GM12875 (cell line): ENCODE measurements around the gene IDE.
A peak's percentile ranks its signal among the peaks of the same experiment; 100 is the strongest.
"Not testable (repeated sequence)": the region's sequence is repeated elsewhere in the genome, so short reads cannot be mapped to it uniquely, and the experiment has no call there.

ENCODE experiments used
- H3K4me3 ChIP-seq: one replicate; pipeline ENCODE4 v1.5.1; 2011; ENCODE audit warnings: low read depth, low read length, control low read depth
- TF ChIP-seq, protein P1 (sequence below): IDR thresholded peaks from 2 replicates; pipeline ENCODE4 v1.5.1; 2011; ENCODE audit warnings: low read depth, mild to moderate bottlenecking, control low read depth, inconsistent platforms, low read length, moderate library complexity, borderline replicate concordance; ENCODE audit not compliant: insufficient read depth

The IDE gene

DNA sequence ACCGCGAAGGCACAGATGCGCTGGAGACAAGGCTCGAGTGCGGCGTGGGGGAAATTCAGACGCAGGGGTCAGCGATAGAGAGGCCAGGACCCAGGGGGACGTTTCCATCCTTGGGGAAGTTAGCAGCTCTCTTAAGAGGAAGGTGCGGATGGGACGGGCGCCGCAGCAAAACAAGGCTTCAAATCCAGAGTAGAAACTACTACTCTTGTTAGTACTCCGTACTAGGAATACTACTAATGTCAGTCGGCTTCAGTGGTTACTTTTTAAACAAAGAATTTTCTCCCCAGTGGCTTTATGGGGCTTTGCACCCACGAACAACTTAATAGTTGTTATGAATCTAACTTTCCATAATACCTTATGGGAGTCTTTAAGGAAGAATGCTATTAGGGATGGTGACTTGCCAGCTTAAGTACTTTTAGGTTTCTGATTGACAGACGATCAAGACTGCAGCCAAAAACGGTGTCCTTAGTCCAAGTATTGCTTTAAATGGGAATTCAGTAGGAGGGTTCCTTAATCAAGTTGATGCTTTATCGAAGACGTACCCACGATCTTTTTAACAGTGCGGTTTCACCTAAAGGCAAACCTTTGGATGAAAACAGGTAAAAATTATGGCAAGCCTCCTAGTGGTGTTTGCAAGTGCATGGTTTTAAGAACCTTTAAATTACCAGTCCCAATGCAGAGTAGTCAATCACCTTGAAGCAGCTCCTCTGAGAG, 812 bp upstream of the IDE start:
- H3K4me3 ChIP-seq, result peak overlapping the region; percentile 74
- TF ChIP-seq, protein P1, sequence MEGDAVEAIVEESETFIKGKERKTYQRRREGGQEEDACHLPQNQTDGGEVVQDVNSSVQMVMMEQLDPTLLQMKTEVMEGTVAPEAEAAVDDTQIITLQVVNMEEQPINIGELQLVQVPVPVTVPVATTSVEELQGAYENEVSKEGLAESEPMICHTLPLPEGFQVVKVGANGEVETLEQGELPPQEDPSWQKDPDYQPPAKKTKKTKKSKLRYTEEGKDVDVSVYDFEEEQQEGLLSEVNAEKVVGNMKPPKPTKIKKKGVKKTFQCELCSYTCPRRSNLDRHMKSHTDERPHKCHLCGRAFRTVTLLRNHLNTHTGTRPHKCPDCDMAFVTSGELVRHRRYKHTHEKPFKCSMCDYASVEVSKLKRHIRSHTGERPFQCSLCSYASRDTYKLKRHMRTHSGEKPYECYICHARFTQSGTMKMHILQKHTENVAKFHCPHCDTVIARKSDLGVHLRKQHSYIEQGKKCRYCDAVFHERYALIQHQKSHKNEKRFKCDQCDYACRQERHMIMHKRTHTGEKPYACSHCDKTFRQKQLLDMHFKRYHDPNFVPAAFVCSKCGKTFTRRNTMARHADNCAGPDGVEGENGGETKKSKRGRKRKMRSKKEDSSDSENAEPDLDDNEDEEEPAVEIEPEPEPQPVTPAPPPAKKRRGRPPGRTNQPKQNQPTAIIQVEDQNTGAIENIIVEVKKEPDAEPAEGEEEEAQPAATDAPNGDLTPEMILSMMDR, result peak; percentile 35

DNA sequence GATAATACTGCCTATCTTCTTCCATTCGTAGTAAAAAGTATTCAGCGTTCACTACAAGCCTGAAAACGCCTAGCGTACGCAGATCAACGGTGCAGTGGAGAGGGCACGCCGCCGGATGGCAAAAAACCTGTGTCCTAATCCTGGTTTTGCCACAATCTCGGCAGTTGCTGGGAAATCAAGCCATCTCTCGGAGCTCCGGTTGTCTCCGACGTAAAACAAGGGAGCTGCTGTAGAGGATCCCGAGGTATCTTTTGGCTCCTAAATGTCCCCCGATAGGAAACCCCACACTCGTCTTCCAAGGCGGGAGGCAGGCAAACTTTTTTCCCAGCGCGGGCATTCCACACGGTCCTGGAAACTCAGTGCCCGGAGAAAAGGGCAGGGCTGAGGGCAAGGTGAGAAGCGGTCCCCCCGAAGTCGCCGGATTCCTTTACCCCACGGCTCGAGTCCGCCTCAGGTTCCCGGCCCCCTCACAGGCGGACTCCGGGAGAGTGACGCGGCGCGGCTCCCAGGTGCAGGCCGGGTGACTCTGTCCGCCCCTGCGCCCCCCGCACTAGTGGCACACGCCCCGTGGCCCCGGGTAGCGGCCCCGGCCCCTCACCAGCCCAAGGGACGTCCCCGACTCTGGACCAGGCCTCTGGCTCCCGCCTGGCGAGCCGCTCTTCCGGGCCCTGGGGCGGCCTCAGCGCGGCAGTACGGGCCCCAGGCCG, 649 bp downstream of the IDE start:
- TF ChIP-seq, protein P1, result no peak
- H3K4me3 ChIP-seq, result peak overlapping the region; percentile 74

DNA sequence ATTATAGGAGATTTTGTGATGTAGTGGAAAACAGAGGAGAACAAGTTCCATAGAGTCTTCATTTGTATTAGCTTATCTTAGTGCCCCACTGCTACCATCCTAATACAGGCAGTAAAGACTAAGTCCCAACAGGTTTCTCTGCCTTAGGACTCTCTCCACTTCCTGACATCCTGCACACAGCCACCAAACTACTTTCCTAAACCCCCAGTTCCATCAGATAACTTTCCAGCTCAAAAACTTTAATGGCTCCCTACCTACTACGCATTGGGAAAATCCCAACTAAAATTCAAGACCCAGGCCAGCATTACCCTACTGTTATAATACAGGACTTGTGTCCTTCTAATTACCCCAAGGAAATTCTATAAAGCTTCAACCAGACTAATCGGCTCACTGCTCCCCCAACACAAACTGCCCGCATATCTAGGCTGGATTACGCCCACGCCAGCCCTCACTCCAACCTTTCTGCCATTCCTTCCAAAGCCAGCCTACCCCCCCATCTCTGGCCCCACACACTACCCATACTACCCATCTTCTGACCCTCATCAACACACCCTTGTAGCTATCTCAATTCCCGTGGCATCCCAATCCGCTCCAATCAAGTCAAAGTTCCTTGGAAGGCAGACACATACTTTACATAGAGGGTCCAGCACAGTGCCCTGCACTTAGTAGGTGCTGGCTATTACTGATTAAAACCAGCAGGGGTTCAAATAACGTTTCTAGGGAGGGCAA, 1.4 kb downstream of the IDE start:
- TF ChIP-seq, protein P1, result no peak
- peak overlapping the region; percentile 74 for H3K4me3 ChIP-seq

DNA sequence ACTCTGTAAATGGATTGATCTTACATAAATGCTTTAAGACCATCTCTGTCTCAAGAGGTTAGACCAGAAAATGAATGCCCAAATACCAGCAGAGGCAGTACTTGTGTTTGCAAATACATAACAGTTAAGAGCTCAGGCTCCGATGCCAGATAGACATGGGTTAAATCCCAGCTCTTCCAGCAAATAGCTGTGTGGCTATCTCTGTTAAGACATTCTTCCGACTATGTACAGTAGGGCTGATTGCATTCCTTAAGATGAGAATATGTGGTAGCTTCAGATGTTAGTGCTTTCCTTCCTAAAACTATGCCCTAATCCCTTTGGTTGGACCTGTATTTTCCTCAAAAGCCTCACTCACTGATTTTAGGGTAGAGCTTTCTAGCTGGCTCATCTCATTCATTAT, 2.2 kb downstream of the IDE start:
- H3K4me3 ChIP-seq, result no peak overlapping the region
- TF ChIP-seq, protein P1, result no peak

DNA sequence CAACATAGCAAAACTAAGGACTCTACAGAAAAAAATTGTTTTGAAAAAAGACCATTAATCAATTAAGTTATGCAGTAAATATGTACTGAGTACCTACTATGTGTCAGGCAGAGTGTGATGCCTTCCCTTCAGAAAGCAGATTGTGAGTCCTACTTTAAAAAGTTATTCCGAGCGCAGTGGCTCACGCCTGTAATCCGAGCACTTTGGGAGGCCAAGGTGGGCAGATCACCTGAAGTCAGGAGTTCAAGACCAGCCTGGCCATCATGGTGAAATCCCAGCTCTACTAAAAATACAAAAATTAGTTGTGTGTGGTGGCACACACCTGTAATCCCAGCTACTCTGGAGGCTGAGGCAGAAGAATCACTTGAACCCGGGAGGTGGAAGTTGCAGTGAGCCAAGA, 4.2 kb downstream of the IDE start:
- not testable (repeated sequence) for H3K4me3 ChIP-seq

DNA sequence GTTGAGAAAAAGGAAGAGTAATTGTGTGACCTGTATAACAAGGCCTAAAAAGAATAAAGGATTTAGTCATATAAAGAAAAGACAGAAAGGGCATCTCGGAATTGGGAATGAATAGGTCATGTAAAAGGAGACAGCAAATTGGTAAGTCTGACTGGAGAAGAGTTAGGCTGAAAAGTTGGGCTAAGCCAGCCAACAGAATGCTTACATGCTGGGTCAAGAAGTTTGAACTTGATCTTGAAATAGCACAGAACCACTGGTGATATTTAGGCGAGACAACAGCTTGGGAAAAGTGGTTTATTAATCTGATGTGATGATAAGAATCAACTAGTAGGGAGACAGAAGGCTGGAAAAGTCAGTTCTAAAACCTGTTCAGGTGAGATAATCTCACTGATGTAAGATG, 4.8 kb downstream of the IDE start:
- H3K4me3 ChIP-seq, result no peak overlapping the region
- TF ChIP-seq, protein P1, result no peak

DNA sequence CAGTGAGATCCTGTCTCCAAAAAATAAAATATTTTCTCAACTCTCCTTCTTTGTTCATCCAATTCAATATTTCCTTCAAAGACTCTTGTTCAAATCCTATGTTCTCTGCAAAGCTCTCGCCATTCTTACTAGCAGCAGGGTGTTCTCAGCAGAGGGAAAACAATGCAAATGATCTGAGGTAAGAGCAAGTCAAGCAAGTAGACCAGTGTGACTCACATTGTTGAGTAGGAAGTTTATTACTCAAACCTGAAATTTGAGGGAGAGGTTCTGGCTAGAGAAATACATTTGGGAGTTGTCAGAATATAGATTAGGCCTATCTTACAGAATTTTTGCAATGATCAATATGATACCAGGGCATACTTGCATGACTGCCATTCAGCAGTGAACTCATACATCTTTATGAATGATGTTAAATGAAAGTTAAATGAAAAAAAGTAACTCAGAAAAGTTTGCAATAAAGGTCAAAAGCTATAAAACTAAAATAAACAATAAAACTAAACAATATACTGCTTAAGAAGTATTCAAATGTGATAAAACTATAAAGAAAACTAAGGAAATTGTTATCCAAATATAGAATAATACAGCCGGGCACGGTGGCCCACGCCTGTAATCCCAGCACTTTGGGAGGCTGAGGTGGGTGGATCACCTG, 5.8 kb downstream of the IDE start:
- TF ChIP-seq, protein P1, result no peak
- H3K4me3 ChIP-seq, result no peak overlapping the region
